Endothelial cell of umbilical vein (primary cell): ENCODE results near the gene COL19A1. TPM values are rescaled to one million over a fixed set of nuclear protein-coding genes. Genes with fewer than 3 reads are reported as not detected.

Experiments used
- BruUV-seq: library from RNA; stranded (reverse); fragments of 400-500 nt; replicated peaks from 2 replicates; lab custom pipeline; 2021; lab: Mats Ljungman, UMichigan
- CTCF ChIA-PET: fragments of 300-600, 350-600 bp; sonication (Branson Sonifier 250); formaldehyde crosslinking; loops from one replicate; lab custom pipeline; 2021; ENCODE audit warnings: antibody characterized with exemption, inconsistent platforms; lab: Charles Lee
- POLR2A ChIA-PET: fragments of 300-600, 350-600 bp; sonication (Branson Sonifier 250); formaldehyde crosslinking; loops from one replicate; lab custom pipeline; 2021; ENCODE audit warnings: antibody characterized with exemption, inconsistent platforms; lab: Charles Lee
- DNase-seq: peaks from one replicate; pipeline ENCODE4 v3.0.0-alpha.2; 2011; ENCODE audit warnings: low read depth, low spot score
- FAIRE-seq: peaks from 2 replicates; lab custom pipeline; 2011; peaks lifted over from hg19 to GRCh38; lab: Jason Lieb, UNC
- H2AFZ ChIP-seq: 2 replicates; pipeline ENCODE4 v1.6.0; 2012; ENCODE audit warnings: low read depth, low read length, control low read depth, inconsistent platforms
- H3K27ac ChIP-seq: 2 replicates; pipeline ENCODE4 v1.5.1; 2011; ENCODE audit warnings: low read depth, mild to moderate bottlenecking, control low read depth, low read length, moderate library complexity; ENCODE audit not compliant: insufficient read depth
- H3K27me3 ChIP-seq, 2 experiments: 2 replicates each; pipeline versions ENCODE4 v1.6.0 to v1.6.1; 2011; ENCODE audit warnings: low read length in 2 of 2, mixed read lengths in 1 of 2; ENCODE audit not compliant: control insufficient read depth in 2 of 2, insufficient read depth in 2 of 2
- H3K36me3 ChIP-seq, 2 experiments: 2 replicates in 1 of 2; 3 replicates in 1 of 2; pipeline ENCODE4 v1.5.1; 2011; ENCODE audit warnings: low read length in 2 of 2, mild to moderate bottlenecking in 1 of 2, moderate library complexity in 1 of 2; ENCODE audit not compliant: control insufficient read depth in 2 of 2, insufficient read depth in 2 of 2; ENCODE audit errors: extremely low read depth in 1 of 2
- H3K4me1 ChIP-seq: 3 replicates; pipeline ENCODE4 v1.5.1; 2011; ENCODE audit warnings: mild to moderate bottlenecking, low read length; ENCODE audit not compliant: control insufficient read depth, insufficient read depth; ENCODE audit errors: extremely low read depth
- H3K4me2 ChIP-seq: 2 replicates; pipeline ENCODE4 v1.6.1; 2011; ENCODE audit warnings: low read length, control low read depth, mixed read lengths; ENCODE audit not compliant: insufficient read depth
- H3K4me3 ChIP-seq, 3 experiments: fragments of 200-600 bp in 1 of 3; sonication (generic), shearing (Covaris generic) in 1 of 3; replicated peaks in 1 of 3; 2 replicates each; pipeline ENCODE4 v1.5.1; 2011 to 2016; ENCODE audit warnings: control low read depth in 3 of 3, low read length in 3 of 3, mild to moderate bottlenecking in 2 of 3, inconsistent platforms in 1 of 3, low read depth in 1 of 3, moderate library complexity in 1 of 3; ENCODE audit not compliant: insufficient read depth in 1 of 3
- H3K79me2 ChIP-seq: 2 replicates; pipeline ENCODE4 v1.6.0; 2012; ENCODE audit warnings: low read length, inconsistent platforms; ENCODE audit not compliant: control insufficient read depth, insufficient read depth
- H3K9ac ChIP-seq: replicated peaks from 2 replicates; pipeline ENCODE3; 2011; ENCODE audit warnings: low read length, control low read depth; ENCODE audit not compliant: insufficient read depth; ENCODE audit errors: extremely low read depth
- H3K9me1 ChIP-seq: replicated peaks from 3 replicates; pipeline ENCODE4 v1.6.0; 2011; ENCODE audit warnings: mild to moderate bottlenecking, low read length; ENCODE audit not compliant: control insufficient read depth, insufficient read depth; ENCODE audit errors: extremely low read depth
- H3K9me3 ChIP-seq: replicated peaks from 2 replicates; pipeline ENCODE4 v1.5.1; 2012; ENCODE audit warnings: low read length, inconsistent platforms; ENCODE audit not compliant: control insufficient read depth, insufficient read depth
- H4K20me1 ChIP-seq: replicated peaks from 2 replicates; pipeline ENCODE3; 2011; ENCODE audit warnings: mild to moderate bottlenecking, low read length; ENCODE audit not compliant: control insufficient read depth, insufficient read depth; ENCODE audit errors: extremely low read depth
- FOS ChIP-seq: IDR thresholded peaks from 2 replicates; pipeline ENCODE4 v1.6.1; 2011; ENCODE audit warnings: mild to moderate bottlenecking, low read length, moderate library complexity, borderline replicate concordance; ENCODE audit not compliant: insufficient read depth
- GATA2 ChIP-seq: IDR thresholded peaks from 2 replicates; pipeline ENCODE4 v1.7.0; 2011; ENCODE audit warnings: low read depth, mild to moderate bottlenecking, moderate library complexity, mixed read lengths, low read length; ENCODE audit not compliant: insufficient read length, insufficient read depth
- MYC ChIP-seq: IDR thresholded peaks from one replicate; pipeline ENCODE4 v1.6.1; 2011; ENCODE audit warnings: mild to moderate bottlenecking, low read depth, low read length
- POLR2A ChIP-seq: IDR thresholded peaks from 2 replicates; pipeline ENCODE4 v1.6.1; 2012; ENCODE audit warnings: low read depth, mild to moderate bottlenecking, control low read depth, low read length
- dilution Hi-C: fragments of 300-500 bp; cut with MboI; formaldehyde crosslinking; loops from one replicate; pipeline ENCODE4 v1.15.0; 2019; ENCODE audit warnings: low sequenced_read_pairs; ENCODE audit not compliant: extremely low pct_ligation_motif_present
- intact Hi-C: fragments of 100-400 bp; cut with micrococcal nuclease; formaldehyde crosslinking; loops from one replicate; pipeline ENCODE4 v1.10.0; 2022
- polyA plus RNA-seq, 4 experiments: library from polyadenylated mRNA; depleted of rRNA in 3 of 4; stranded (reverse) in 3 of 4; unstranded in 1 of 4; fragments of >200 nt; gene quantifications; 2 replicates each; pipeline versions ENCODE4 v1.2.1 to v1.2.3, GENCODE V29; 2011 to 2012; ENCODE audit warnings: missing spikeins in 1 of 4
- total RNA-seq: library from RNA; stranded (reverse); gene quantifications from 2 replicates; pipeline ENCODE4 v1.2.3, GENCODE V29; 2021
- TF ChIP-seq, protein P1 (sequence below), 2 donors: IDR thresholded peaks; 1 replicate in 1 of 2; 2 replicates in 1 of 2; pipeline ENCODE4 v1.5.1; 2011; ENCODE audit warnings: low read length in 2 of 2, mild to moderate bottlenecking in 2 of 2, moderate library complexity in 2 of 2, control low read depth in 1 of 2, inconsistent platforms in 1 of 2, low read depth in 1 of 2; ENCODE audit not compliant: insufficient read depth in 1 of 2; ENCODE audit errors: extremely low read depth in 1 of 2

The COL19A1 gene
- total and polyA plus RNA-seq, 2 donors (not counting 3 experiments of a cell fraction or from before 2014, with no cell fraction given) = not detected

DNA sequence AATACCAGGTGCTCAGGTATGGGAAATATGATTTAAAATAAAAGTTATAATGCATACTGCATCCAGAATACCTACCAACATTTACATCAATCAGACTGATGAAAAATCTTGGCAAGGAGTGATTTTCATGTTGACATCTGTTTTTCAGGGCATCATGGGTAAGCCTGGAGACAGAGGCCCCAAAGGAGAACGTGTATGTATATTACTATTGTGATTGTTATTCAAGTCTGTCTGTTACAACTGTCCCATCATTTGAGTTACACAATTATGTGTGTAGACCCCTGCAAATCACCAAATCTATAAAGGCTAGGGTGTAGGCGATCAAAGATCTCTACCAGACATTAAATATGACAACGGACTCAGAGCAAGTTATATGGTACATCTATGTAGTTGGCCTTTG lies 318.4 kb downstream of the COL19A1 start:
- Histone ChIP-seq H3K4me1 (no peaks in the 10 kb centered on the region), H3K79me2 (no peaks in the 10 kb centered on the region), H3K9ac (no peak overlapping the region), H3K27me3 (no peaks in the 10 kb centered on the region), H3K4me3 (no peak overlapping the region), H4K20me1 (no peaks in the 10 kb centered on the region), H3K36me3 (no peaks in the 10 kb centered on the region), H2AFZ (no peak overlapping the region), H3K27ac (no peak overlapping the region), H3K9me3 (no peaks in the 10 kb centered on the region), H3K4me2 (no peak overlapping the region), H3K9me1 (no peaks in the 10 kb centered on the region)
- intact Hi-C loops = no loop called here
- TF ChIP-seq FOS (no peak), MYC (no peak), GATA2 (no peak)
- ChIA-PET CTCF (no interaction called here), POLR2A (no interaction called here)
- DNase-seq (no peak), FAIRE-seq (no peak)
- BruUV-seq = no TSS peak
- dilution Hi-C loops = no loop called here

DNA sequence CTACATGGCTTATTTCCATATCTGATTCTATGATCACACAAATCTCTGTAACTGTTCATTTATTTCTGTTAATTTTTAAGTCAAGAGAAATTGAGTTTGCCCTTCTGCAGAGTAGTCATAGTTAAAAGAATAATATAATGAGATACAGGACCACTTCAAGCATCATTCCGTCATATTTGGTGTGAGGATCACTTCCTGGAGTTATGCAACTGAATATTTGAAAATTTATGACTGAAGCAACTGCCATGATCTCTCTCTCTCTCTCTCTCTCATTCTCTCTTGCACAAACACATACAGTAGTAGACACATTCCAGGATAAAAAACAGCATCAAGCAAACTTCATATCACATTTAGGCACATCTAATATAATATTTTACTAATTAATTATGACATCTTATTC lies 320.1 kb downstream of the COL19A1 start:
- FAIRE-seq = no peak
- POLR2A ChIA-PET = no interaction called here

More for the DNA sequence above, 320.1 kb downstream of the COL19A1 start:
- Histone ChIP-seq H2AFZ (no peak overlapping the region), H3K27ac (no peak overlapping the region), H3K4me2 (no peak overlapping the region), H3K36me3 (no peaks in the 10 kb centered on the region), H4K20me1 (no peaks in the 10 kb centered on the region), H3K4me3 (no peak overlapping the region), H3K4me1 (no peaks in the 10 kb centered on the region), H3K79me2 (no peaks in the 10 kb centered on the region), H3K9ac (no peak overlapping the region), H3K9me3 (no peaks in the 10 kb centered on the region), H3K9me1 (no peaks in the 10 kb centered on the region), H3K27me3 (no peaks in the 10 kb centered on the region)
- DNase-seq = no peak
- intact Hi-C loops = no loop called here
- BruUV-seq = no TSS peak
- dilution Hi-C loops = no loop called here
- no peak for TF ChIP-seq FOS
- TF ChIP-seq, protein P1, sequence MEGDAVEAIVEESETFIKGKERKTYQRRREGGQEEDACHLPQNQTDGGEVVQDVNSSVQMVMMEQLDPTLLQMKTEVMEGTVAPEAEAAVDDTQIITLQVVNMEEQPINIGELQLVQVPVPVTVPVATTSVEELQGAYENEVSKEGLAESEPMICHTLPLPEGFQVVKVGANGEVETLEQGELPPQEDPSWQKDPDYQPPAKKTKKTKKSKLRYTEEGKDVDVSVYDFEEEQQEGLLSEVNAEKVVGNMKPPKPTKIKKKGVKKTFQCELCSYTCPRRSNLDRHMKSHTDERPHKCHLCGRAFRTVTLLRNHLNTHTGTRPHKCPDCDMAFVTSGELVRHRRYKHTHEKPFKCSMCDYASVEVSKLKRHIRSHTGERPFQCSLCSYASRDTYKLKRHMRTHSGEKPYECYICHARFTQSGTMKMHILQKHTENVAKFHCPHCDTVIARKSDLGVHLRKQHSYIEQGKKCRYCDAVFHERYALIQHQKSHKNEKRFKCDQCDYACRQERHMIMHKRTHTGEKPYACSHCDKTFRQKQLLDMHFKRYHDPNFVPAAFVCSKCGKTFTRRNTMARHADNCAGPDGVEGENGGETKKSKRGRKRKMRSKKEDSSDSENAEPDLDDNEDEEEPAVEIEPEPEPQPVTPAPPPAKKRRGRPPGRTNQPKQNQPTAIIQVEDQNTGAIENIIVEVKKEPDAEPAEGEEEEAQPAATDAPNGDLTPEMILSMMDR (IDR thresholded peaks at IDR 0.05; ENCODE audit: extremely low read depth in 1 of 2, insufficient read depth in 1 of 2, low read depth in 1 of 2, low read length in 2 of 2) = no peak
- TF ChIP-seq POLR2A = no peak
- CTCF ChIA-PET = no interaction called here
